Esophagus muscularis mucosa (tissue), 3 donors: ENCODE measurements around the gene XRCC1.

Source experiments
- EP300 ChIP-seq: sonication (generic); formaldehyde crosslinking; IDR thresholded peaks from one replicate; pipeline ENCODE4 v1.6.1; 2017; ENCODE audit warnings: antibody characterized with exemption
- TF ChIP-seq, protein P1 (sequence below), 3 experiments: fragments of 200-600 bp in 2 of 3; fragments of 450-650 bp in 1 of 3; sonication (generic) in 2 of 3; IDR thresholded peaks; one replicate each; pipeline ENCODE4 v1.5.1; 2017 to 2019; ENCODE audit warnings: antibody characterized with exemption in 3 of 3, mild to moderate bottlenecking in 2 of 3, moderate library complexity in 1 of 3

GRCh38 chr19:43522929-43523328 lies 52.4 kb downstream of the XRCC1 start:
- TF ChIP-seq EP300, result no peak
- TF ChIP-seq, protein P1, sequence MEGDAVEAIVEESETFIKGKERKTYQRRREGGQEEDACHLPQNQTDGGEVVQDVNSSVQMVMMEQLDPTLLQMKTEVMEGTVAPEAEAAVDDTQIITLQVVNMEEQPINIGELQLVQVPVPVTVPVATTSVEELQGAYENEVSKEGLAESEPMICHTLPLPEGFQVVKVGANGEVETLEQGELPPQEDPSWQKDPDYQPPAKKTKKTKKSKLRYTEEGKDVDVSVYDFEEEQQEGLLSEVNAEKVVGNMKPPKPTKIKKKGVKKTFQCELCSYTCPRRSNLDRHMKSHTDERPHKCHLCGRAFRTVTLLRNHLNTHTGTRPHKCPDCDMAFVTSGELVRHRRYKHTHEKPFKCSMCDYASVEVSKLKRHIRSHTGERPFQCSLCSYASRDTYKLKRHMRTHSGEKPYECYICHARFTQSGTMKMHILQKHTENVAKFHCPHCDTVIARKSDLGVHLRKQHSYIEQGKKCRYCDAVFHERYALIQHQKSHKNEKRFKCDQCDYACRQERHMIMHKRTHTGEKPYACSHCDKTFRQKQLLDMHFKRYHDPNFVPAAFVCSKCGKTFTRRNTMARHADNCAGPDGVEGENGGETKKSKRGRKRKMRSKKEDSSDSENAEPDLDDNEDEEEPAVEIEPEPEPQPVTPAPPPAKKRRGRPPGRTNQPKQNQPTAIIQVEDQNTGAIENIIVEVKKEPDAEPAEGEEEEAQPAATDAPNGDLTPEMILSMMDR (IDR thresholded peaks at IDR 0.05), result no peak
